ENCODE data around the gene MAN2A2. TPM values are rescaled to one million over a fixed set of nuclear protein-coding genes. Genes with fewer than 3 reads are reported as not detected.

The MAN2A2 gene
- total and polyA plus RNA-seq, 9 of the 15 experiments (the other 6 are each of a cell fraction or from before 2014, with no cell fraction given) = 7.3 to 151 (median 43.4) TPM

DNA sequence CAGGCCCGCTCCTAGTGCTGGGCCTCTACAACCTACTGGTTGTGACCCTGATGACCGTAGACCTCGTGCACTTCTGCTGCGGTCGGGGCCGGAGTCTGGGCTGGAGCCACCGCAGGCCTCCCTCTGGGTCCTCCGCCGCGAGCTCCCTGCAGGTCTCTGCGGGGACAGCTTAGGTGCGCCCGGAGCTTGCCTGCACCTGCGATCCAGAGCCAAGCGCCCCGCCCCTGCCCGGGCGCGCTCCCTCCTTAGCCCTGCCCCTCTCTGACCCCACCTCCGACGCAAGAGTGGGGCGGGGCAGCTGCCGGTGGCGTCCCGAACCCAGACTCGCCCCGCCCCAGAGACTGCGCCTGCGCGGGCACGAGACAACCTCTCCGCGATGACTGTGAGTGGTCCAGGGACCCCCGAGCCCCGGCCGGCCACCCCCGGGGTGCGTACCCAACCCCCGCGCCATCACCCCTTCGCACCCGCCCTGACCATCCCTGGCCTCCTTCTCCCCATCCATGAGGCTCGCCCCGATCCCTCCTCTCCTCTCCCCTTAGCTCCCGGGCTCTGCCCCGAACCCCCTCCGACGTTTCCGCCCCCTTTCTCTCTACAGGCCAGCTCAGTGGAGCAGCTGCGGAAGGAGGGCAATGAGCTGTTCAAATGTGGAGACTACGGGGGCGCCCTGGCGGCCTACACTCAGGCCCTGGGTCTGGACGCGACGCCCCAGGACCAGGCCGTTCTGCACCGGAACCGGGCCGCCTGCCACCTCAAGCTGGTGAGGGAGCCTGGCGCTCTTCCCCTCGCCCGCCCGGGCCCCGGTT, 32.0 kb downstream of the MAN2A2 start, which contains the start of gene UNC45A (continued):
- TF ChIP-seq, protein P1, sequence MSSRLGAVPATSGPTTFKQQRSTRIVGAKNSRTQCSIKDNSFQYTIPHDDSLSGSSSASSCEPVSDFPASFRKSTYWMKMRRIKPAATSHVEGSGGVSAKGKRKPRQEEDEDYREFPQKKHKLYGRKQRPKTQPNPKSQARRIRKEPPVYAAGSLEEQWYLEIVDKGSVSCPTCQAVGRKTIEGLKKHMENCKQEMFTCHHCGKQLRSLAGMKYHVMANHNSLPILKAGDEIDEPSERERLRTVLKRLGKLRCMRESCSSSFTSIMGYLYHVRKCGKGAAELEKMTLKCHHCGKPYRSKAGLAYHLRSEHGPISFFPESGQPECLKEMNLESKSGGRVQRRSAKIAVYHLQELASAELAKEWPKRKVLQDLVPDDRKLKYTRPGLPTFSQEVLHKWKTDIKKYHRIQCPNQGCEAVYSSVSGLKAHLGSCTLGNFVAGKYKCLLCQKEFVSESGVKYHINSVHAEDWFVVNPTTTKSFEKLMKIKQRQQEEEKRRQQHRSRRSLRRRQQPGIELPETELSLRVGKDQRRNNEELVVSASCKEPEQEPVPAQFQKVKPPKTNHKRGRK (tag; IDR thresholded peaks at IDR 0.05) = no peak
- no peak for TF ChIP-seq PURB (CRISPR knock-in tag; IDR thresholded peaks at IDR 0.05; ENCODE audit: low read depth)
- TF ChIP-seq, protein P2, sequence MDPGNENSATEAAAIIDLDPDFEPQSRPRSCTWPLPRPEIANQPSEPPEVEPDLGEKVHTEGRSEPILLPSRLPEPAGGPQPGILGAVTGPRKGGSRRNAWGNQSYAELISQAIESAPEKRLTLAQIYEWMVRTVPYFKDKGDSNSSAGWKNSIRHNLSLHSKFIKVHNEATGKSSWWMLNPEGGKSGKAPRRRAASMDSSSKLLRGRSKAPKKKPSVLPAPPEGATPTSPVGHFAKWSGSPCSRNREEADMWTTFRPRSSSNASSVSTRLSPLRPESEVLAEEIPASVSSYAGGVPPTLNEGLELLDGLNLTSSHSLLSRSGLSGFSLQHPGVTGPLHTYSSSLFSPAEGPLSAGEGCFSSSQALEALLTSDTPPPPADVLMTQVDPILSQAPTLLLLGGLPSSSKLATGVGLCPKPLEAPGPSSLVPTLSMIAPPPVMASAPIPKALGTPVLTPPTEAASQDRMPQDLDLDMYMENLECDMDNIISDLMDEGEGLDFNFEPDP (CRISPR knock-in tag; IDR thresholded peaks at IDR 0.05) = no peak
- no peak for TF ChIP-seq ZEB2 (IDR thresholded peaks at IDR 0.05)
- TF ChIP-seq ZNF224 (CRISPR knock-in tag; IDR thresholded peaks at IDR 0.05) = 0 out of 2 replicates have a peak, but pooled peaks have one; percentile 42
- 0 out of 2 replicates have a peak, but pooled peaks have one; percentile 37 for TF ChIP-seq HLTF (IDR thresholded peaks at IDR 0.05)
- TF ChIP-seq, protein P3, sequence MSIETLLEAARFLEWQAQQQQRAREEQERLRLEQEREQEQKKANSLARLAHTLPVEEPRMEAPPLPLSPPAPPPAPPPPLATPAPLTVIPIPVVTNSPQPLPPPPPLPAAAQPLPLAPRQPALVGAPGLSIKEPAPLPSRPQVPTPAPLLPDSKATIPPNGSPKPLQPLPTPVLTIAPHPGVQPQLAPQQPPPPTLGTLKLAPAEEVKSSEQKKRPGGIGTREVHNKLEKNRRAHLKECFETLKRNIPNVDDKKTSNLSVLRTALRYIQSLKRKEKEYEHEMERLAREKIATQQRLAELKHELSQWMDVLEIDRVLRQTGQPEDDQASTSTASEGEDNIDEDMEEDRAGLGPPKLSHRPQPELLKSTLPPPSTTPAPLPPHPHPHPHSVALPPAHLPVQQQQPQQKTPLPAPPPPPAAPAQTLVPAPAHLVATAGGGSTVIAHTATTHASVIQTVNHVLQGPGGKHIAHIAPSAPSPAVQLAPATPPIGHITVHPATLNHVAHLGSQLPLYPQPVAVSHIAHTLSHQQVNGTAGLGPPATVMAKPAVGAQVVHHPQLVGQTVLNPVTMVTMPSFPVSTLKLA (conservative IDR thresholded peaks at IDR 0.05) = peak in 1 of 2 experiments; percentile 54; a peak in 1 of 4 replicates
- TF ChIP-seq, protein P4, sequence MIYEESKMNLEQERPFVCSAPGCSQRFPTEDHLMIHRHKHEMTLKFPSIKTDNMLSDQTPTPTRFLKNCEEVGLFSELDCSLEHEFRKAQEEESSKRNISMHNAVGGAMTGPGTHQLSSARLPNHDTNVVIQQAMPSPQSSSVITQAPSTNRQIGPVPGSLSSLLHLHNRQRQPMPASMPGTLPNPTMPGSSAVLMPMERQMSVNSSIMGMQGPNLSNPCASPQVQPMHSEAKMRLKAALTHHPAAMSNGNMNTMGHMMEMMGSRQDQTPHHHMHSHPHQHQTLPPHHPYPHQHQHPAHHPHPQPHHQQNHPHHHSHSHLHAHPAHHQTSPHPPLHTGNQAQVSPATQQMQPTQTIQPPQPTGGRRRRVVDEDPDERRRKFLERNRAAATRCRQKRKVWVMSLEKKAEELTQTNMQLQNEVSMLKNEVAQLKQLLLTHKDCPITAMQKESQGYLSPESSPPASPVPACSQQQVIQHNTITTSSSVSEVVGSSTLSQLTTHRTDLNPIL (CRISPR knock-in tag; IDR thresholded peaks at IDR 0.05) = no peak
- TF ChIP-seq MAZ (CRISPR knock-in tag; conservative IDR thresholded peaks at IDR 0.05 in 1 of 2, IDR thresholded peaks at IDR 0.05 in 1 of 2) = peak; percentile 23 to 76; a peak in 2 of 4 replicates
- no peak for TF ChIP-seq BRD9 (IDR thresholded peaks at IDR 0.05; ENCODE audit: low read depth, partially characterized antibody)
- TF ChIP-seq, protein P5, sequence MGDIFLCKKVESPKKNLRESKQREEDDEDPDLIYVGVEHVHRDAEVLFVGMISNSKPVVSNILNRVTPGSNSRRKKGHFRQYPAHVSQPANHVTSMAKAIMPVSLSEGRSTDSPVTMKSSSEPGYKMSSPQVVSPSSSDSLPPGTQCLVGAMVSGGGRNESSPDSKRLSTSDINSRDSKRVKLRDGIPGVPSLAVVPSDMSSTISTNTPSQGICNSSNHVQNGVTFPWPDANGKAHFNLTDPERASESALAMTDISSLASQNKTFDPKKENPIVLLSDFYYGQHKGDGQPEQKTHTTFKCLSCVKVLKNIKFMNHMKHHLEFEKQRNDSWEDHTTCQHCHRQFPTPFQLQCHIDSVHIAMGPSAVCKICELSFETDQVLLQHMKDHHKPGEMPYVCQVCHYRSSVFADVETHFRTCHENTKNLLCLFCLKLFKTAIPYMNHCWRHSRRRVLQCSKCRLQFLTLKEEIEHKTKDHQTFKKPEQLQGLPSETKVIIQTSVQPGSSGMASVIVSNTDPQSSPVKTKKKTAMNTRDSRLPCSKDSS (IDR thresholded peaks at IDR 0.05; ENCODE audit: low read depth, partially characterized antibody) = no peak
- 0 out of 2 replicates have a peak, but pooled peaks have one; percentile 22 for TF ChIP-seq ARID1B (IDR thresholded peaks at IDR 0.05)
- TF ChIP-seq NBN (IDR thresholded peaks at IDR 0.05; ENCODE audit: low read depth) = no peak
- peak; percentile 44; the same call in 1 of the 2 replicates for TF ChIP-seq CXXC5 (CRISPR knock-in tag; IDR thresholded peaks at IDR 0.05)
- TF ChIP-seq TAF1 (IDR thresholded peaks at IDR 0.05; ENCODE audit: control insufficient read depth, extremely low read depth, insufficient read depth, low read length, severe bottlenecking) = peak; percentile 50
- 0 out of 2 replicates have a peak, but pooled peaks have one; percentile 40 for TF ChIP-seq ZNF232 (CRISPR knock-in tag; IDR thresholded peaks at IDR 0.05)
- TF ChIP-seq FIP1L1 (IDR thresholded peaks at IDR 0.05; ENCODE audit: low read depth, low read length, poor library complexity, severe bottlenecking) = no peak
- peak; percentile 55 for TF ChIP-seq PHF20 (IDR thresholded peaks at IDR 0.05; ENCODE audit: partially characterized antibody)
